ENCODE results near the gene BTG4.

BTG4 gene

DNA sequence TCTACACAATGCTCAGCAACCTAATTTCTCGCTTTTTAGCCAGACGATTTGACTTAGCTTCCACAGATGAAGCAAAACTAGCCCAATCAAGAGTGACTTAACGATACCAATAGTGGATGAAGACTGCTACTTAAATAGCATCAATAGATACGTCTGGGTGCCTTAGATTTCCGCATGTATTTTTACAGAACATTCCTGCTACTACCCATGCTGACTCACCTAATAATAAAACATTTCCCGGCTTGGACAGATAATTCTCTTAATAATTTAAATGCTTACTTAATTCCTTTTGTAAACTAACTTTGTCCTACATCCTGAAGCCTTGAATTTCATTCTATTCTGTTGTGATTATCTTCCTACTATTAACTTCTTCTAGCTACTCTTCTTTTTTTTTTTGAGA, 23.1 kb upstream of the BTG4 start:
- DNase-seq, result no peak

DNA sequence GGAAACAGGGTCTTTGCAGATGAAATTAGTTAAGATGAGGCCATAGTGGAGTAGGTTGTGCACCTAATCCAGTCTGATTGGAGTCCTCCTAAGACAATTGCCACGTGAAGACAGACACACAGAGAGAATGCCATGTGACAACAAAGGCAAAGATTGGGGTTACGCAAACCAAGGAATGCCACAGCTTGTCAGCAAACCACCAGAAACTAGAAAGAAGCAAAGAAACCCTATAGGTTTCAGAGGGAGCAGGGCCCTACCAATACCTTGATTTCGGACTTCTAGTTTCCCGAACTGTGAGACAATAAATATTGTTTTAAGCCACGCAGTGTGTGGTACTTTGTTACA, 20.2 kb upstream of the BTG4 start:
- no peak for DNase-seq

DNA sequence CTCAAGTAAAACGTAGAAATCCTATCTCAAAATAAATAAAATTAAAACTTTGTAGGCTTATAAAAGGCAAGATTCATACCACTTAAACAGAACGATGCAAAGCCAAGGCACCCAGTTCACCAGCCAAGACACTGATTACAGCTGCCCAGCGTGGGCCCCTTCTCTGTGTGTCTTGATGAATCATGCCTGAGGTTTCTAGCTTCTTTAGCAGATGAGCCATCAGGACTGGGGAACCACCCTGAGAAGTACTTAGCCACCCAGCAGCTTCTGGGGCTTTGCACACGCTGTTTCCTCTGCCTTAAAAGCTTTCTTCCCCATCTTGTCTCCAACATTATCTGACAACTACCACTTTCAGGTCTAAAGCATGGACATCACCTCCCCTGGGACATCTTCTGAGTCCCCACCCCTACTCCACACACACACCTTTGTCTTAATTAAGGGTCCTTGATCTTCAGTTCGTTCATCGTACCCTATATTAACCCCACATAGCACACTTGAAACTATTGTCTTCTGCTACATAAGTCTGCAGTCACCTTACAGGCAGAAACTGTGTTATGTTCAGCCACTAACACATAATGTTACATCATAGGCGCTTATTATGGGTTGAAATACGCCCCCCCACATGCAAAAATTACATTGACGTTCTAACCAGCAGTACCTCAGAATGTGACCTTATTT, 19.6 kb upstream of the BTG4 start:
- DNase-seq, result peak; percentile 47 to 58

DNA sequence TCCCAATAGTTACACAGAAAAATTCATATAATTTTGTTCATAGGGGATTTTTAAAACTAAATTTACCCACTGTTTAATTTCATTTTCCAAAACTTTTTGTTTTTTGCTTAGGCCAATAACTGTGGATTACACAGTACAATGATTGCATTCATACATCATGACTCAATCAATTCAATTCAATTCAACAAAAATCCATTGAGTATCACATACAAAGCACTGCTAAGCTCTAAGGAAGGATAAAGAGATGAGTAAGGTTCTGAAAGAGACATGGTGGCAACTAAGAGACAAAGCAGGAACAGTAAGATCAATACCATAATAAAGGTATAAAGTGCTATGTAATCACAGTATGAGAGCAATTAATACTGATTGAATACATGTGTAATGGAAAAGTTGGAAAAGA, 18.9 kb upstream of the BTG4 start:
- no peak for DNase-seq

DNA sequence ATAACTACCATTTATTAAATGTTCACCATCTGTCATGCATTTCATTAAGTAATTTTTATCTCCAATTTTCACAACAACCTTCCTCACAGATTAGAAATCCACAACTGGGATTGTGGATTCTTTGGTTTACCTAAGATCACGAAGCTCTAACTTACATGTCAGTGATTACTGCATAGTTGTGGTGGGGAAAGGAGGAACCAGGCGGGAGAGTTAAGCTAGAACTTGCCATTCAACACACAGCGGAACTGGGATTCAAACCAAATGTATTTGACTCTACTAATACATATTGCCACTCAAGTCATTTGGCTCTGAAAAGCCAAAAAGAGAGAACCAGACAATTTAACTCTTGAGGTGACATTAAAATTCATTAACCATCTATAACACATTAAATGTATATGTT, 17.9 kb upstream of the BTG4 start:
- no peak for DNase-seq

DNA sequence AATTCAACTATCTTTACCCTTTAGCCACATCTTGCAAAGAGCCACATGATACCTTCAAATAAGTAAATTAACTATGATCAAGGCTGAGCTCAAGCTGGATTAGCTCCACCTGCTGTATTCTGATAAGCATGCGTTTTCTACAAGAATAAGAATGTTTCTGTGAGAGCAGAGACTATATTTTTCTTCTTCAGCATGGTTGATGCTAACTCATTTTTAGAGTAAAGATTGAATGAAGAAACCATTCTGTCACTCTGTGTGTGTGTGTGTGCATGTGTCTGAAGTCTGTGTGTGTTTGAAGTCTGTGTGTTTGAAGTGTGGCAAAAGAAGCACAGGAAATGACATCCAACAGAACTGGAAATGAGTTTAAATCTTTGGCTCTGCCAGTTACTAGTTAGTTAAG, 16.4 kb upstream of the BTG4 start:
- no peak for DNase-seq

DNA sequence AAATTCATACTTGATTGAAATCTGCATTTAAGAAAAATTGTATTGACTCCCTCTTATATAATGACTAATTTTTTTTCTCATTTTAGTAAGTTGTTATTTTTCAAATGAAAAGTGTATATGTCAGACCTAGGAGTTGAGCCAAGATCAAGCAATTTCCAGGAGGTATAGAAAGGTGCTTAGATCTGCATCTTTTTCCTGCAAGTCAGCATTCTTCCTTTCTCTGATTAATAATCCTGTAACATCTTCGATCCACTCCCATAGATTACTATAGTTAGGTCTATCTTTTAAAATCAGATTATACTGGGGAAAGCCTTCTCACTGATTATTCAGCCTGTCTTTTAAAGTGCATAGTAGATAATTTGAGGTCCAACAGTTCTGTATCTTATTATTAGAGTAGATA, 15.1 kb upstream of the BTG4 start:
- no peak for DNase-seq

DNA sequence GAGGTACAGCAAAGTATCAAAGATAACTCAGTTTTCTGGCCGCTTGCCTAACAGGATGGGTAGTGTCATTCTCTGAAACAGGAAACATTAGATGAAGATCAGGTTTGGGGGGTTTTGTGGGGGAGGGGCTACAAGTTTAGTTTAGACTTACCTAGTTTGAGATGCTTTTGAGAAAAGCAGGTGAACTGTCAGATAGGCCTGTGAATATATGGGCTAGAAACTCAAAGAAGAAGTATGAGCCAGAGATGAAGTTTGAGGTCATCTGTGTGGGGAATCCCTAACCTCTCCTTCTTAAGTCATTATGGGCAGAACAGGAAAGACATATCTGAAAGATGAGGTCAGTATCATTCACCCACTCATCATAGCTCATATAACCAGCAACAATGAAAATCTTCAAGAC, 14.3 kb upstream of the BTG4 start:
- DNase-seq, result no peak

DNA sequence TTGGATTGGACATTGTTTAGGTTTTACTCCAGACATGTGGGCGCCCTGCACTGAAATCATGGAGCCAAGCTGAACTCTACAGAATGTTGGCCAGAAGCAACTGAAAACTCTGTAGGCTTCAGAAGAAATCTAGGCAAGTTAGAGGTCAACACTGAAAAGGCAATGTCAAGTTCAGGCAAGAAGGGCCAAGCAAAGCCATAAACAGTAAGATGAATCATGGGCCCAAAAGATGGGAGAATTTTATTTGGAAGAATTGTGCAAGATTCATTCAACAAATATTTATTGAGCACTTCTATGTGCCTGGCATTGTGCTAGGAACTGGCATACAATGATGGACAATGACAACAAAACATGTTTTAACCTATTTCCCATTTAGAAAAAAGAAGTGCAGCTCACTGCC, 13.3 kb upstream of the BTG4 start:
- no peak for DNase-seq

DNA sequence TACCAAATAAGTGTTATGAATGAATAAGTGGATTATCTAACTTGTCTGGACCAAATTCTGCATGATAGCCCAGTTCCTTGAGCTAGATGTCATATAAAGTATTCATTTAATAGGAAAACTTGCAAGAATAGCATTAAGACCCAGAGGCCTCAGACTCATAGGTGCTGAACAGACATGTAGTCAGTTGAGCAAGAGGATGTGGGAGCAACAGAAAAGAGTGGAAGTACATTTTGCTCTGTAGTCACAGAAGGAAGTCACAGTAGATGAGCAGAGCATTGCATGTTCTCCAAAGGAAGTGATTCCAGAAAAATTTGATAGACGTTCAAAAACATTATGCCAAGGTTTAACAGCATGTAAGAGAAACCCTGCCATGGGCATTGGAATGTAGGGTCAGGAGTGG, 11.9 kb upstream of the BTG4 start:
- no peak for DNase-seq

DNA sequence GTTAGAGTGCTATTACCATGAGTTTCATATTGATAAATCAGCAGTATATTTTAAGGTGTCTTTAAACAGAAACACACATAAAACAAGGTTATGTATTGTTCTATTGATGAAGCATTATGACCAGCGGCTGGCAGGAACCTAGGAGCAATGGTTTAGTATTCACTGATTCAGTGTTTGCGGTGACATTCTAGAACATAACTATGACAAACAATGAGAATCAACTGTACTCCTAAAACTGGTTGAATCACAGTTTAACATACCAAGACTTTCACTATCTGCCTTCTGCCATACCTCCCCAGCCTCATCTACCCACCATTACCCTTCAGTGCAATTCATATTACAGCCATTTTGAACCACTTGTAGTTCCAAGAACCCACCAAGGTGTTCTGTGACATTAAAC, 11.2 kb upstream of the BTG4 start:
- DNase-seq, result no peak

DNA sequence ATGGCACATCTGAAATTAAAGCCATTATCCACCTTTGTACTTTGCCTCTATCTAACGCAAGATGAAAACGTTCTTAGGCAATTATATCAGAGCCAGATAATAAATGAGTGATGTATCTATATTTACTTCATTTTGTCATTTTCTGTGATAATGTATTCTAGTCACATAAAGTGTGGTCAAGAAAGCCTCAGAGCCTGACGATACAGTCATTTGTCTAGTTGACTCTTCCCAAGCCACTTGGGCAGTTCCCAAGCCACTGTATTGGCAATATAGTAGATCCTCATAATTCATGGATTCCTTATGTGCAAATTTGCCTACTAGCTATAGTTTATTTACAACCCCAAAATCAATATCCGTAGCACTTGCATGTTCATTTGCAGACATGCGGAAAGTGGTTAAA, 10.2 kb upstream of the BTG4 start:
- DNase-seq, result no peak

DNA sequence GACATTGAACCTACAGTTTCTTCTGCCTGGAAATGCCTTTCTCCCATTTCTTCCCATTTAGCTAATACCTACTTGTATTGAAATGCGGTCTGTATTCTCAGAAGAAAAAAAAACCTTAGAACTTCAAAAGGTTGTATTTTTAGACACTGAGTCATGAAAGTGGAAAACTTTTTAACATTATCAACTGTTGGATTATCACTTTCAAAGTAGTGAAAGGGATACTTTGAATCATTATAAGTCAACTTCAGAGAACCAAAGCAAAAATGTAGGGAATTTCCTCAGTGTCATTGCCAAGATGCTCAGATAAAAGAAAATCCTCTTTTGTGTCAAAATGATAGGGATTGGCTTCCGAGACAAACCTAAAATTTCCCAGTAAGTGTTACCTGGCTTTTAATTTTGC, 8.9 kb upstream of the BTG4 start:
- DNase-seq, result no peak

DNA sequence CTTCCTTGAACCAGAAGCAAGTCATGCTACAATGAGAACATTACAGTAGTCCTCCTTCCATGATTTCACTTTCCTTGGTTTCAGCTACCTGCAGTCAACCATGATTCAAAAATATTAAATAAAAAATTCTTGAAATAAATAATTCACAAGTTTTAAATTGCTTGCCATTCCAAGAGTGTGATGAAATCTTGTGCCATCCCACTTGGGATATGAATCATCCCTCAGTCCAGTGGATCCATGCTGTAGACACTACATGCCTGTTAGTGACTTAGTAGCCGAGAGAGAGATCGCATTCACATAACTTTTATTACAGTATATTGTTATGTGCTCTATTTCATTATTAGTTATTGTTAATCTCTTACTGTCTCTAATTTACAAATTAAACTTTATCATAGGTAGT, 8.4 kb upstream of the BTG4 start:
- DNase-seq, result no peak

DNA sequence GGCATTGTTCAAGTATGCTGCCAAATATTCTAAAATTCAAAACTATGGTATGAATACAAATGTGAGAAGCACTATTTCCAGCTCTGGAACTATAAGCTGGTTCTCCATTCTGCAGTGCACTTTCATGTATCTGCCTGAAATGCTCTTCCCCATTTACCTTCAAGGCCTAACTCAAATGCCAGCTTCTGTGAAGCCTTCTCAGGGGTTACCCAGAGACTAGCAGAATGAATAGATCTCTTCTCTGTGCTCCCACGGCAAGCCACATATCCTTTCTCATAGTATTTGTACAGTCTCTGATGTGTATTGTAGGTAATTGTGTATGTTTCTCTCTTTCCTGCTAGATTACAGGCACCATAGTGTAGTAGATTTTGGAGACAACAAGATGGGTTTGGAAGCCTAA, 6.5 kb upstream of the BTG4 start:
- no peak for DNase-seq

DNA sequence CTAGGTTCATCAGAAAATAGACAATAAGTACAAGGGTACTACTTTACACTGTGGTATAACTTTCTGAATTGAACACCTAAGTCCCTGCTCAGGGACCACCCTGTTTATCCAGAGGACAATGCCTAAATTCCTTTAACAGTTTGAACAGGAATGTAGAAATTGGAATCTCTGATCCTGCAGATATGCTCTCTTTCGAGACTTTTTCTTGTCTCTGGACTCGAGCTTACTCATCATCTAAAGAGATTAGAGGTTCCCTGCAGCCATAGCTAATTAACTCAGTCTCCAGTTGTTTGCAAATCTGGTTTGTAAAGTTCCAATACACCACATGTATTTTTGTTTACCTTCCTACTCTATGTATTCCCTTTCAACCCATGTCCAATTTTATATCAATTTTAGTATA, 3.4 kb upstream of the BTG4 start:
- DNase-seq, result no peak

DNA sequence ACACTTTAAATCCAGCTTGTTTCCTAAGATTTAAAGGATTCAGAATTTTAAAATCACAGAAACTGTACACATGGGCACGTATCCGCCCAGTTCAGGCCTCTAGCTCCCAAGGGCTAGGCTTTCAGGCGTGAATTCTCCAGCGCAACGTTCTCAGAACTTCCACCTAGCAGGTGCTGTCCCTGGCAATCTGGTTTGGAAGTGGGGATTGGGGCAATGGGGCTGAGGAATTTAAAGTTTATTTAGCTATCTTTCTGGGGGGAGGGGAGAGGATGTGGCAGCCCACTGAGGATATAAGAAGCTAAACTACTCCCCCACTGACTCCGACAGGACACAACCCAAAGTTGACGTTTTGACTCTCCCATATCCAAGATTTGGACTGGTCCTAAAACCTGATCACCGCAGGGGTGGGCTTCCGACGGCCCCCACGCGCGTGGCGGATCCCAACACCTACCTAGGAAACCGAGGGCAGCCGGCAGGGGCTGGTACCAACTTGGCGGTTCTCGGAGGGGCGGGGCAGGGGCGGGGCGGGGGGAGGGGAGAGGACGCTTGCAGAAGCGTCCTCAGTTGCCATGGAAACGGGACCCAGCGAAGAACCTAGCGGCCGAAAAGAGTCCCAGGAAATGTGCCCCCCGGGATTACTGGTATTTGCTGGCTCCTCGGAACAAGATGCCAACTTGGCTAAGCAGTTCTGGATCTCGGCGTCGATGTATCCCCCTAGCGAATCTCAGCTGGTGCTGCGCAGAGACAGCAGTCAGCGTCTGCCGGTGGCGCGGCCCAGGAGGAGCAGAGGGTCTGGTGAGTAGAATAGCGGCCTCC, 2.2 kb upstream of the BTG4 start, which contains the start of gene HOATZ:
Gene HOATZ (plus strand): TSS at position 563 of the 816 bp plus-strand sequence. CDS start 7 bp downstream, at position 570.
- DNase-seq, result no peak

DNA sequence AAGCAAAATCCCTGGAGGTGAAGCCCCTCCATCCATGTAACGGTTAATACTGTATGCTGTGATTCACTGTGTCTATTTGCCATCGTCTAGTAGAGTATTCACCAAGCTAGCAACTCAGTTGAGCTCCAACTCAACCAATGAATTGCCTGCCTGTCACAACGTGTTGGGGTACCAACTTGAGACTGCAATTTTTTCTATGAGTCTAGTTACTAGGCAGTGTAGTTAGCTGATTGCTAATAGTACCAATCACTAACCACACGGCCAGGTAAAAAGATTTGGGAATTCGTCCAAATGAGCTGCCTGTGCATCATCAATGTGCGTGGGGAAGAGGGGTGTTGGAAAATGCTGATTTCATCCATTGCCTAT, 1.0 kb upstream of the BTG4 start:
- DNase-seq, result no peak

DNA sequence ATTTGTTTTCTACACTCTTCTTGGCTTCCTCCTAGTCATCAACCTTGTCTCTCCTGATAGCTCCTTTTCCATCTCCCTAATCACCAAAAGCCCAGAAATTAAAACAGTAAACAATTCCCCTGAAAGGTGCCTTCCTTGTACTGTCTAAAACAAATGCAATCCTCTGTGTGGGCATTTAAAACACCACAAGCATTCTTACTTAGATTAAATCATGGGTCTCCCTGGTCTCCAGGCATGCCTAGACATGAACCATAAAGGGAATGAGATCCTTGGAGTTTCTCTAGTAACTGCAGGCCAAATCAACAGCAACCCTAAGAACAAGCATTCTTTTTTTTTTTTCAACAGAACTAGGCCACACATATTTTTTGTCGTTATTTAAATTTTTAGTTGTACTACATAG, 1.9 kb downstream of the BTG4 start:
- DNase-seq, result no peak

DNA sequence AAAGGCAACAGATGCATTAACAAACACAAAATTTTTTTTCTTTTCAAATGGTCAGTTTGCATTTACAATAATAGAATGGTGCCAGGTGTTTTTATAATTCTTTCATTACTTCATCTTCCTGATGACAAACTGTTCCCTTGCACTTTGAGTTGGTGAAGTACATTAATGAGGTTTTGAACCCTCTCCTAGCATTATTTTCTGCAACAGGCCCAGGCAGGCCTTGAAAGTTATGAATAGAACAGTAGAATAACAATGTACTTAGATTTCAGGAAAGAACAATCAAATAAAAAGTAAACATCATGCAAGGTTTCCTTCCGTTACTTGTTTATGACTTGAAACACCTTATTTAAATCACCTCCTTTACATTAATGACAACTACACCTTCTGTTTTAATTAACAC, 9.6 kb downstream of the BTG4 start:
- no peak for DNase-seq

DNA sequence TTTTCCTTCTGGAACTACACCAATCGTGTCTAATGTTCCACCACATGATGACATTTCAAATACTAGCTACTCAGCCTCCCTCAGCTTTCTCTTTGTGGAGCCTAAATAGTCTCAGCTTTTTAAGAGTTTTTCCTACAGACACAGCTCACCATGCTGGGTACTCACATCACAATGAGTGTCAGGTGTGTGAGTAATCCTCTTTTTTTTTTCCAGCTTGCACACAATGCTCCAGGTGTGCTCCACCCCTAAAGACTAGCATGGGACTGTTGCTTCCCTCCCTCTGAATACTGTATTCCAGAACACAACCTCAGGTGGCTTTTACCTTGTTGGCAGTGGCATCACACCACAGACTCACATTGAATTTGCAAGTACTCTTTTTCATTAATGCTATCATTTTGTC, 11.7 kb downstream of the BTG4 start:
- DNase-seq, result no peak

DNA sequence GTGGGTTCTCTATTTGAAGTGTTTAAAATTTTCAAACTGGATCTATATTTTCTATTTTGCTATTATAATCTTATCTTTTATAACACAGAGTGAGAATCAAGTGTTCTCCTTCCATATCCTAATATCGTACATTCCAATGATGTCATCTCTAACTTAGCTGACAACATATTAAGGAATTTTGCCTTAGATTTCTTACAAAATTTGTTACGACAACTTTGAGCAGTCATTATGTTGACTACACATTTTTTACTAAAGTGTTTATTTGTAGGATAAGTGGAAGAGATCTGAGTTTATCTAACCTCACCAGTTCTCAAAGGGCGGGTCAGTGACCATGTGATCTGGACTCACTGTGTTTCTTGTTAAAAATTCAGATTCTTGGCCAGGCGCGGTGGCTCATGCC, 12.7 kb downstream of the BTG4 start:
- no peak for DNase-seq

DNA sequence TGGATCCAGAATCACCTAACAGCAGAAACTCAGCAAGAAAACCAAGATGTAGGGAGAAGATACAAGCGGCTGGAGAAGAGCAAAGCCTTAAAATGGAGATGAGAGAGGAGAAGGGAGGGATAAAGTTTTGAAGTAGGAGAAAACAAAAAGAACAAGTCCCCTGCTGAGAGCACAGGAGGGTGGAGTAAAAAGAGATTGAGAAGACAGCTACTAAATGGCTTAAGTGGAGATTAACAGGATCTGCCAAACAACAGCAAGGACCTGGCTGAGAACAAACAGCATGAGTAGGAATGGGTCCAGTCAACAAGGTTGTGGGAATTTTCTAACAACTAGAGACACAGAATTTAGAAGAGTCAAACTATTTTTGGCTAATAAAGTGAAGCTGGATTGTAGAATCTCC, 18.1 kb downstream of the BTG4 start:
- no peak for DNase-seq

DNA sequence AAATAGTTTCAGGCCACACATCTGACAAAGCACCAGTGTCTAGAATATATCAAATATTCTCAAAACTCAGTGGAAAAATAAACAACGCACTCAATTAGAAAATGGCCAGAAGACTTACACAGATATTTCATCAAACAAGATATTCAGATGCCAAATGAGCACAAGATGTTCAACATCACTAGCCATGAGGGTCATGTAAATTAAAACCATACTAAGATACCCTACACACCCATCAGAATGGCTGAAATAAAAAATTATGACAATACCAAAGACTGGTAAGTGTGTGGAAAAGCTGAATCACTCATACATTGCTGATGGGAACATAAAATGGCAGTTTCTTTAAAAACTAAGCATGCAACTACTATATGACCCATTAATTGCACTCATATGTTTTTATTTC, 21.7 kb downstream of the BTG4 start:
- no peak for DNase-seq

DNA sequence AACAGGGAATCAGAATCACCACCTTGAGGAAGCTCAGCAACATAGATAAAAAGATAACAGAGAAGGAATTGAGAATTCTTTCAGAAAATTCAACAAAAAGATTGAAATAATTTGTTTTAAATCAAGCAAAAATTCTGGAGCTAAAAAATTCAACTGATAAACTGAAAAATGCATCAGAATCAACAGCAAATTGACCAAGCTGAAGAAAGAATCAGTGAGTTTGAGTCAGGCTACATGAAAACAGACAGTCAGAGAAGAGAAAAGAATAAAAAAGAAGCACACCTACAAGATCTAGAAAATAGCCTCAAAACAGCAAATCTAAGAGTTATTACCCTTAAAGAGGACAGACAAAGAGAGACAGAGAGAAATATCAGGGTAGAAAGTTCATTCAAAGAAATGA, 28.8 kb downstream of the BTG4 start:
- DNase-seq, result no peak

All from stimulated activated CD4-positive, alpha-beta T cell treated with anti-CD3 and anti-CD28 coated beads, Interleukin-2, amount 100 ng/mL, for 48 hours (primary cell).